ENCODE measurements around the gene SCAMP2. TPM values are rescaled to one million over a fixed set of nuclear protein-coding genes. Genes with fewer than 3 reads are reported as not detected.

Gene SCAMP2
- total RNA-seq, 2 experiments from 2014 or later = 56.1 to 56.9 TPM

- Histone ChIP-seq H3K4me1 (ENCODE audit: insufficient read depth, low read length) (peaks cover 54% of the 10 kb centered on the region), H3K36me3 (ENCODE audit: insufficient read depth, low read length) (peaks cover 40% of the 10 kb centered on the region), H3K27ac (ENCODE audit: low read depth in 1 of 2, low read length in 2 of 2) (no peak overlapping the region), H3K9me3 (ENCODE audit: control insufficient read depth in 1 of 2, insufficient read depth in 1 of 2, low read length in 2 of 2) (no peaks in the 10 kb centered on the region), H3K4me3 (ENCODE audit: low read length) (no peak overlapping the region), H3K27me3 (ENCODE audit: control insufficient read depth in 1 of 2, insufficient read depth in 2 of 2, low read length in 2 of 2) (no peaks in the 10 kb centered on the region)
- POLR2A ChIA-PET = interaction anchor here (1.1 to 1.7 kb wide), 3 partner anchors 48 to 61 kb away, joined by 3 to 4 read pairs (median 4); no protein-coding TSS in a partner anchor
- peak overlapping the region; percentile 86 for H3K27ac Mint-ChIP-seq
- peak overlapping the region; percentile 92 for H3K4me3 Mint-ChIP-seq
- ATAC-seq (ENCODE audit: poor library complexity) (no peak), DNase-seq (no peak)
- H3K4me1 Mint-ChIP-seq (ENCODE audit: low read depth) = peaks cover 49% of the 10 kb centered on the region
- TF ChIP-seq, protein P1, sequence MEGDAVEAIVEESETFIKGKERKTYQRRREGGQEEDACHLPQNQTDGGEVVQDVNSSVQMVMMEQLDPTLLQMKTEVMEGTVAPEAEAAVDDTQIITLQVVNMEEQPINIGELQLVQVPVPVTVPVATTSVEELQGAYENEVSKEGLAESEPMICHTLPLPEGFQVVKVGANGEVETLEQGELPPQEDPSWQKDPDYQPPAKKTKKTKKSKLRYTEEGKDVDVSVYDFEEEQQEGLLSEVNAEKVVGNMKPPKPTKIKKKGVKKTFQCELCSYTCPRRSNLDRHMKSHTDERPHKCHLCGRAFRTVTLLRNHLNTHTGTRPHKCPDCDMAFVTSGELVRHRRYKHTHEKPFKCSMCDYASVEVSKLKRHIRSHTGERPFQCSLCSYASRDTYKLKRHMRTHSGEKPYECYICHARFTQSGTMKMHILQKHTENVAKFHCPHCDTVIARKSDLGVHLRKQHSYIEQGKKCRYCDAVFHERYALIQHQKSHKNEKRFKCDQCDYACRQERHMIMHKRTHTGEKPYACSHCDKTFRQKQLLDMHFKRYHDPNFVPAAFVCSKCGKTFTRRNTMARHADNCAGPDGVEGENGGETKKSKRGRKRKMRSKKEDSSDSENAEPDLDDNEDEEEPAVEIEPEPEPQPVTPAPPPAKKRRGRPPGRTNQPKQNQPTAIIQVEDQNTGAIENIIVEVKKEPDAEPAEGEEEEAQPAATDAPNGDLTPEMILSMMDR (IDR thresholded peaks at IDR 0.05) = no peak
- H3K27me3 Mint-ChIP-seq = no peaks in the 10 kb centered on the region
- intact Hi-C loops (cut with DNase I, micrococcal nuclease) = loop anchor here (5.0 to 10.0 kb wide), 5 partner anchors 51 to 361 kb away; partner anchors contain the start of genes ARID3B (in 1 of the 2), C15orf39 (in 1 of the 2), EDC3 (in 1 of the 2) and MPI (in 1 of the 2)
- no peaks in the 10 kb centered on the region for H3K9me3 Mint-ChIP-seq
- CTCF ChIA-PET = interaction anchor here (1.8 kb wide), 1 partner anchor 66 kb away, joined by 4 read pairs; the partner anchor contains the start of gene FAM219B
- H3K36me3 Mint-ChIP-seq (ENCODE audit: low read depth) = peaks cover 42% of the 10 kb centered on the region
Observed at GRCh38 chr15:74840851-74841775, 32.1 kb downstream of the SCAMP2 start.

DNA sequence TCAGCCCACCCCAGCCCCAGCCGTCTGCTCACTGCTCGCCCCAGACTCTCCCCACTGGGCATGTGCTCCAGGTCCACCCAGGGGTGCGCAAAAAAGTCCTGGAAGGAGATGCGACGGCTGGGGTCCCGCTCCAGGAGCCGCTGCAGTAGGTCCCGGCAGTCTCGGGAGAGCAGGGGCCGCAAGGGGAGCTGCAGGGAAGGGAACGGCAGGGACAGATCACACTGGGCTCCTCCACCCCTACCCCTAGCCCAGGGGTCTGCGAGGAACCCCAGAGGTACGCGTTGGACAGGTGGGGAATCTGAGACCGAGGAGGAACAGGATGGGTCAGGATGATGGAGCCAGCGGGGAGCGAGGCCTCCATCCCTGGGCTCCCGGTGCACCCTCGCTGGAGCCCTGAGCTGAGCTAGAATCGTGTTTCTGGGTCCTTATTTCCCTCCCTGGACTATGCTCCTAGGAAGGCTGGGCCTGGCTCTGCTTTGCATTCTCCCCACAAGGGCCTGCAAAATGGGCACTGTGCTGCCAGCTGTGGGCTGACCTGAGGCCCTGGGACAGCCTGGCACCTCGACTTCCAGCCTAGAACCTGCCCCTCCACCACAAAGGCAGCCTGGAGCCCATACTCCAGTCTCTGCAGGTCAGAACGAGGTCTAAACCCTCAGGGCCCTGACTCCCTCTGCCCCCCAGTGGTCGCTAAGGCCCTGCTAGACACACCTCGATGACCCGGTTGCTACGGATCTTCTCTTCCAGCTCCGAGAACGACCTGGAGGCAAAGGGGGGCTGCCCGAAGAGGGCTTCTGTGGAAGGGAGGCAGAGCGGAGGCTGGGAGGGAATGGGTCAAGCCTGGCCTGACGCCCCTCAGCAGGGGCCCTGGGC is 33.4 kb downstream of the SCAMP2 start:
- peaks cover 39% of the 10 kb centered on the region for H3K36me3 Mint-ChIP-seq (ENCODE audit: low read depth)
- H3K36me3 ChIP-seq (ENCODE audit: insufficient read depth, low read length) = peaks cover 47% of the 10 kb centered on the region
- peaks cover 41% of the 10 kb centered on the region for H3K4me1 ChIP-seq (ENCODE audit: insufficient read depth, low read length)
- ATAC-seq (ENCODE audit: poor library complexity) = no peak
- TF ChIP-seq, protein P1 (IDR thresholded peaks at IDR 0.05) = no peak
- no peaks in the 10 kb centered on the region for H3K27me3 ChIP-seq (ENCODE audit: control insufficient read depth in 1 of 2, insufficient read depth in 2 of 2, low read length in 2 of 2)
- no peaks in the 10 kb centered on the region for H3K9me3 ChIP-seq (ENCODE audit: control insufficient read depth in 1 of 2, insufficient read depth in 1 of 2, low read length in 2 of 2)
- H3K9me3 Mint-ChIP-seq = no peaks in the 10 kb centered on the region
- H3K27ac ChIP-seq (ENCODE audit: low read depth in 1 of 2, low read length in 2 of 2) = no peak overlapping the region
- H3K27ac Mint-ChIP-seq = no peak overlapping the region
- POLR2A ChIA-PET = interaction anchor here (1.1 to 1.7 kb wide), 2 partner anchors 46 to 62 kb away, joined by 3 to 4 read pairs; no protein-coding TSS in a partner anchor
- no peak overlapping the region for H3K4me3 ChIP-seq (ENCODE audit: low read length)
- DNase-seq = no peak
- CTCF ChIA-PET = no interaction called here
- H3K27me3 Mint-ChIP-seq = no peaks in the 10 kb centered on the region
- H3K4me1 Mint-ChIP-seq (ENCODE audit: low read depth) = peaks cover 38% of the 10 kb centered on the region
- intact Hi-C loops (cut with DNase I, micrococcal nuclease) = loop anchor here (5.0 to 10.0 kb wide), 7 partner anchors 37 to 363 kb away; partner anchors contain the start of genes ARID3B (in 1 of the 2), C15orf39 (in 1 of the 2), EDC3 (in 1 of the 2) and MPI (in 1 of the 2)
- H3K4me3 Mint-ChIP-seq = no peak overlapping the region
